Skin of body (tissue), 2 donors: ENCODE data around the gene COL3A1. TPM values are rescaled to one million over a fixed set of nuclear protein-coding genes. Genes with fewer than 3 reads are reported as not detected.

Experiments used
- DNase-seq: peaks from one replicate; lab custom pipeline; 2025; lab: John Stamatoyannopoulos, UW
- total RNA-seq: library from RNA; depleted of rRNA; stranded (reverse); fragments of >200 nt; gene quantifications from one replicate; pipeline ENCODE4 v1.2.3, GENCODE V29; 2014

COL3A1 gene
- total RNA-seq, 1 donor from 2014 or later, result 14,030 TPM

- DNase-seq, result no peak
Observed at GRCh38 chr2:189015359-189015758, 41.2 kb downstream of the COL3A1 start.

GRCh38 chr2:189016311-189016861 is 42.2 kb downstream of the COL3A1 start:
- DNase-seq, result no peak

- no peak for DNase-seq
Observed at GRCh38 chr2:189018631-189019030, 44.5 kb downstream of the COL3A1 start.

- DNase-seq, result no peak
Observed at GRCh38 chr2:189020179-189020578, 46.0 kb downstream of the COL3A1 start.

- peak; percentile 99 for DNase-seq
Observed at GRCh38 chr2:189022053-189022481, 47.9 kb downstream of the COL3A1 start.

- peak; percentile 96 for DNase-seq
Observed at GRCh38 chr2:189022492-189022891, 48.3 kb downstream of the COL3A1 start.

GRCh38 chr2:189024901-189025618 is 50.9 kb downstream of the COL3A1 start:
- DNase-seq, result peak; percentile 84

- DNase-seq, result no peak
Observed at GRCh38 chr2:189037518-189037917, 63.3 kb downstream of the COL3A1 start.

GRCh38 chr2:189045836-189046235 is 71.7 kb downstream of the COL3A1 start:
- no peak for DNase-seq

- no peak for DNase-seq
Observed at GRCh38 chr2:189046320-189046719, 72.1 kb downstream of the COL3A1 start.

GRCh38 chr2:189047171-189047888 is 73.2 kb downstream of the COL3A1 start:
- peak; percentile 94 for DNase-seq

GRCh38 chr2:189048189-189048588 is 74.0 kb downstream of the COL3A1 start:
- no peak for DNase-seq

GRCh38 chr2:189049709-189050164 is 75.6 kb downstream of the COL3A1 start:
- DNase-seq, result no peak

- no peak for DNase-seq
Observed at GRCh38 chr2:189050165-189050712, 76.1 kb downstream of the COL3A1 start.

- DNase-seq, result no peak
Observed at GRCh38 chr2:189056200-189057106, 82.3 kb downstream of the COL3A1 start.

GRCh38 chr2:189057316-189057715 is 83.1 kb downstream of the COL3A1 start:
- DNase-seq, result no peak

GRCh38 chr2:189060096-189060642 is 86.0 kb downstream of the COL3A1 start:
- no peak for DNase-seq
